Endothelial cell of hepatic sinusoid (primary cell): Measurements from ENCODE around the gene SPINK2.

ENCODE experiments used
- in situ Hi-C: cut with HindIII; loops from 2 replicates; pipeline ENCODE4 v1.10.0; 2017; ENCODE audit warnings: low sequenced_read_pairs

Gene SPINK2

GRCh38 chr4:56799824-56800756, 21.4 kb downstream of the SPINK2 start:
- in situ Hi-C loops = no loop called here

- in situ Hi-C loops = no loop called here
These were observed 22.2 kb downstream of the SPINK2 start for GRCh38 chr4:56799161-56799759.

DNA sequence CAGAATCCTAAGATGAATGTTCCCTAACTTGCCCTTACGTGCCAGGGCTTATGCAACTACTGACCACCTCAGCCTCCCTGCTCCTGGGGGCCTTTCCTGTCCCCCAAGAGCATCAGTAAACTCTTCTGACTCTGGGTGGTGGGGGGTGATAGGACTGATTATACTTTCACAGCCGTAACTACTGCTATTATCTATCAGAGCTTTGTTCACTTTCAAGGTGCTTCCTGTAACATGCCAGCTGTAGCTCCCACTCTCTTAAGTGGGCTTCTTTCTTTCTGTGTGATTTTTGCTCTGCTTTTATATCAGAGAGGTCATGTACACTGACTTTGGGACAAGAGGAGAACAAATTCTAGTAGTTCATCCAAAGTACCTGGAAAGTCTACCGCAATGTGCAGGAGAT, 25.3 kb downstream of the SPINK2 start:
- in situ Hi-C loops = no loop called here

- in situ Hi-C loops = no loop called here
These were observed 30.2 kb downstream of the SPINK2 start for GRCh38 chr4:56791316-56791715.

DNA sequence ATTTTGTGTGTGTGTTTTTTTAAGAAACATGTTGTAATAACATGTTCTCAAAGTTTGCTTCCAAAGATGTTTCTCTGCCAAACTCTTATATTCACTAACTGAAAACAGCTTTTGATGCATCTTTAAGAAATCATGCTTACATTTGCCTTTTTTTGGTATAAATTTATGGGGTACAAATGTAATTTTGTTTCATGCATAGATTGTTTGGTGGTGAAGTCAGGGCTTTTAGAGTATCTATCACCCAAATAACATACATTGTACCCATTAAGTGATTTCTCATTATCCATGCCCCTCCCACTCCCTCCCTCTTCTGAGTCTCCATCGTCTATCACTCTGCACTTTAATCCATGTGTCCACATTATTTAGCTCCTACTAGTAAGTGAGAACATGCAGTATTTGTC, 30.8 kb downstream of the SPINK2 start:
- in situ Hi-C loops = no loop called here

GRCh38 chr4:56788081-56788480, 33.4 kb downstream of the SPINK2 start:
- in situ Hi-C loops = no loop called here

DNA sequence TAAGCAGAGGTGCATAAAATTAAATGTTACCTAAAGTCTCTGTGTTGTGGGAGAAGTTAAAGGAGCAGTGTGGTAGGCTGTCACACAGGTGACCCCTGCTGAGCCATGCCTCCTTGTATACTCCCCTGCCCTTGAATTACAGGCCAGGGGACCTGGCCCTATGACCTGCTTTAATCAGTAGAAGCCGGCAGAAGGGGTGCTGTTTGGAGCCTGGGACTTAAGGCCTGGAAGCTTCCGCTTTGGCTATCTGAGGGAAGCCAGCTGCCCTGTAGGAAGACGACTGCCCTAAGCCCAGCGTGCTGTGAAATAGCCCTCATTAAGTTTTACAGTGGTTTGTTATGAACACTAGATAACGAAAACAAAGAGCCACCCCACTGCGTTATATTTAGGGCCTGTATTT, 34.1 kb downstream of the SPINK2 start:
- in situ Hi-C loops = no loop called here

- in situ Hi-C loops = no loop called here
These were observed 34.5 kb downstream of the SPINK2 start for GRCh38 chr4:56786955-56787354.

DNA sequence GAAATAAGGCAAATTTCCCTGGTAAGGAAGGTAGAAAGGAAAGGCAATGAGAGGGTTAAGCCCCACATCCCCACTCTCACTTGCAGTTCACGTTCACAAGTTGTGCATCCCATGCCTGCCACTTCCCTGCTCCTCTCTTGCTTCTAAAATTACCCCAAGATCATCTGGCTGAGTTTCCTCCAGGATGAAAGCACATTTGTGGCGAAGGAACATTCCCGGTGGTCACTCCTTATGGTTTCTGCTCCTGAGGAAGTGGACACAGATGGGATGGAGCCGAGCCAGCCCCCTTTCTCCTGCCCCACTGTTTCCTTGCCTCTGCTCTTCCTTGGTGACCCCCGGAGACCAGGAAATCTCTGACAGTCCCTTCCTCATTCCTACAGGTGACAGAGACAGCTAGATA, 37.5 kb downstream of the SPINK2 start:
- in situ Hi-C loops = loop anchor here (5.0 kb wide), 1 partner anchor 52 kb away; no protein-coding TSS in a partner anchor

DNA sequence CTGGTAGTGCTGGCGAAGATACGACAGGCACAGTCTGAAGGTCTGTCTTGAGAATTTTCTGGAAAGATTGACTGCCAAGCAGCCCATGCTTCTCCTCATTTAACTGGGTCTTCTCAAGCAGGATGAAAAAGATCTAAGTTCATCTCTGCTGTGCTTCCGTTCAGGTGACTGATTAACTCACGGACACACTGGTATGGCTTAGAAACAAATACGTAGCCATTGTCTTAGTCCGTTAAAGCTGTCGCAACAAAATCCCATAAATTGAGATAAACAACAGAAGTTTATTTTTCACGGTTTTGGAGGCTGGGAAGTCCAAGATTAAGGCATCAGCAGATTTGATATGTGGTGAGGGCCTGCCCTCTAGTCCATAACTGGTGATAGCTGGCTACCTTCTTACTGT, 39.5 kb downstream of the SPINK2 start:
- in situ Hi-C loops = loop anchor here (5.0 kb wide), 1 partner anchor 50 kb away; no protein-coding TSS in a partner anchor

DNA sequence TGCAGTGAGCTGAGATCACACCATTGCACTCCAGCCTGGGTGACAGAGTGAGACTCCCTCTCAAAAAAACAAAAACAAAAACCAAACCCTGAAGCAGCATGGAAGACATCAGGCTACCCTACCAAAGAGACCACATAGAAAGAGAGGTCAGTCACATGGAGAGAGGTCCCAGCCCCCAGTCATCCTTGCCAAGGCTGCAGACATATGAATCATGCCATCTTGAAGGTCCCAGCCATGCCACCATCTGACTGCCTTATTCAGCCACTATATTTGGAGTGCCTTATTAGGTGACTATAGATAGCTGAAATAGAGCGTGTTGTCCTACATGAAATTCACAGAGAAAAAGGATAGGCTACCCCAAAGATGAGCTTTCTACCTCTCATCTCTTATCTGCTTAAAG, 48.2 kb downstream of the SPINK2 start:
- in situ Hi-C loops = no loop called here

DNA sequence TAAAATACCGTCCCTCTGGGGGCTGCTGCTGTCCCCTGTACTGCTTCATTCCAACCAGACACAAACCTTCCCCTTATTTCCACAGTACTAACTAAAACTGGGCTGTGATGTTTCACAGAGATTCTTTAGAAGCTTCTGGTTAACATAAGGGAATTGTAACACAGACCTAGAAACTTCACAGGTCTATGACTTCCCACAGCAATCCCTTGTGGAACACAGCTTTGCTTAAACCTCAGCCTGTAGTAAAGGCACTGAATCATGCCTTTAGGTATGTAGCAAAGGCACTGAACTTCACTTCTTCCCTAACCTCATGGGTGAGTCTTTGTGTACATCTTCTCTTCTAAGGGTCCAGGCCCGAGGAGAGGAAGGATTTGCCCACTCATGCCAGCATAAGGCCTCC, 49.4 kb downstream of the SPINK2 start:
- in situ Hi-C loops = no loop called here

DNA sequence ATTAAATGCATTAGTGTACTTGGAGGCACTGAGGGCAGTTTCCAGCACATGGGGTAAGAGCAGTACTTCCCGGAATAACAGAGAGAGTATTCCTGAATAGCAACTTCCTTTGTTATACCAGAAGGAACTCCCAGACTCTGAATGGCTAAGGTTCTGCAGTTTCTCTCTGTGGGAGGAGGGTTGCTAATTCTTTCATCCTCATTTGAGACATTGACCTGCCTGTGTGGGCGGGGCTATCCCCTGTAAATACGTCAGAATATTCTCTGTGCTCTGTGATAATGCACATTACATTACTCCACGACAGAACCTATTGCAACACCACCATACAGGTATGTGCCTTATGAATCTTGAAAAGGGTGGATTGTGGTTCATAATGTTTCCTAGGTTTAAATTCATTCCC, 52.7 kb downstream of the SPINK2 start:
- in situ Hi-C loops = no loop called here

DNA sequence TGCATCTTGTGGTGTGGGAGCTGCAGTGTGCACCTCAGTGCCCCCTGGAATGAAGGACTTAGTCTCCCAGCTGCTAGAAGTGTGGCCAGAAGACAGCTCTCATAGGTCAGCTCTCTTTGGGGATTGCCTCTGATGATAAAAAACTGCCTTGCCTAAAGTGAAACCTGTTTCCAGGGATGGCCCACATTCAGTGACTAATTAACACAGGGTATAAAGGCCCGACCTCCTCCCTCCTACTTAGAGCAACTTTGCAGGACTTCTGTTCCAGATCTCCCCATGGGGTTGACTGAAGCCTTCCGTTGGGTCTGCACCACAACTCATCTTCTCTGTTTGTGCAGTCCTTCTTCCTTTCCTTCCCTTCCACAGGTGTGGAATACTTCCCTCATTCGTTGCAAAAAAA, 53.2 kb downstream of the SPINK2 start:
- in situ Hi-C loops = no loop called here

GRCh38 chr4:56767567-56767966, 53.9 kb downstream of the SPINK2 start:
- in situ Hi-C loops = no loop called here

- in situ Hi-C loops = no loop called here
These were observed 56.7 kb downstream of the SPINK2 start for GRCh38 chr4:56764775-56765174.

DNA sequence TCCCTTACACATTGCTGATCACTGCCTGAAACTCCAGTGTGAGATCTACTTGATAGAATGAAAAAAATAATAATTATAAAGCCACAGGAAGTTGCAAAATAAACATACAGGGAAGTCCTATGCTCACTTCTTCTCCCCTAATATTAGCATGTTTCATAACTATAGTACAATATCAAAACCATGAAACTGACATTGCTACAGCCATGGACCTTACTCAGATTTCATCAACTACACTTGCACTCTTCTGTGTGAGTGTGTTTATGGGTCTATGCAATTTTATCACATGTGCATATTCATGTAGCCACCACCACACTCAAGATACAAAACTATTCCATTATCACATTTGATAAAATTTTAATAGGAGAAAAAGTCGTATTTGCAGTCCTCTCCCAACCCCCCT, 57.3 kb downstream of the SPINK2 start:
- in situ Hi-C loops = no loop called here

DNA sequence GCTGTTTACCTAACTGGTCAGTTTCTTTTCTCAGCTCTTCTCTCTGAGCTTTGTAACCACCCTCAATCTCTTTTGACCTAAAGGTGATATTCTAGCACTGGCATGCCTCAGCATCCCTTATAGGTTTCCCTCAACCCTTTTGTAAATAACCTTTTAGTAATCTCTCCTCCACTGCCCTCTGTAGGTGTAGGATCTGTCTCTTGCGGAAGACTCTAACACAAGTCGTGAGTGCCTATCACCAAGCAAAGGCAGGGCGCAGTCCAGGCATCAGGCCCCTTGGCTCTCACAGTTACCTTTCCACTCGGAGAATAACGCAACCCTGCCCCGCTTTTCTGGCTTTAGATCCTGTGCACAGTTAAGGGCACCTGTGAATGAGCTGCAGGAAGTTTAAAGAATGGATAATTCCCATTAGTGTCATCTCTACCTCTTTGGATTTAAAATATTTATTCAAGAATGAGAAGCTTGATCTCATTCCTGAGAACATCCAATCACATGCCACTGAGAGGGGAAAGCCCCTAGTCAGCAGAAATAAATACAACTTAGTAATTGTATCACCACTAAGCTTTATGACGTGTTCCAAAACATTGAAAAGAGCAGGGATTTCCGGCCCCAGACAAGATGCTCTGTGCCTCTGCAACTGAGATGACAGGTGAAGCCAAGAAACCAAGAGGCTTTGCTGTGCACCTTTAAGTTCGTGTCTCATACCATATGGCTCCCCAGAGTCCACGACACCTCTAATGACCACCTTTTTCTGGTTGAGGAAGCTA, 58.8 kb downstream of the SPINK2 start:
- in situ Hi-C loops = no loop called here

DNA sequence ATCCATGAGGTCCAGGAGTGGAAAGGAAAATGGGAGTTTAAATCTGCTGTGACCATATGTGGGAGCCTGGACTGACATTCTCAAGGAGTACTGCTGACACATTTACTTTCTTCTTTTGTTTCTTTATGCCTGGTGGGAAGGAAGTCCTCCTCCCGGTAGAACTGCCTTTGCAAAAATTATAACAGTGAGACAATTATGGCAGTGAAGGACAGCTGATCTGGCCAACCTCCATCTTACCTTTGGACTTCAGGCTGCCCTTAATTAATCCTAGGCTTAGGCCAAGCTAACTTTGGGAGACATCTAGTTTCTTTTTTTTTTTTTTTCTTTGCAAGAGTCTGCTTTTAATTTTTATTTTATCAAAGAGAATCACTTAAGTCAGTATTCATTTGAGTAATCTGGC, 61.3 kb downstream of the SPINK2 start:
- in situ Hi-C loops = no loop called here
